Left colon (tissue), 2 donors: Measurements from ENCODE around the gene PARD3B. TPM values are rescaled to one million over a fixed set of nuclear protein-coding genes. Genes with fewer than 3 reads are reported as not detected.

Source experiments
- ATAC-seq: fragments of 200-7000 bp; cut with Tn5 transposase; one replicate; pipeline ENCODE4 v1.9.1; 2020; ENCODE audit warnings: mild to moderate bottlenecking, moderate library complexity
- DNase-seq, 2 donors: peaks; one replicate each; pipeline ENCODE4 v3.0.0-alpha.2; 2020
- intact Hi-C, 2 donors: fragments of 100-400 bp; cut with DNase I in 1 of 2; cut with micrococcal nuclease in 1 of 2; formaldehyde crosslinking; loops; one replicate each; pipeline versions ENCODE4 v1.11.2 to v1.14.0; 2022; cut with DNase I, micrococcal nuclease
- total RNA-seq, 2 donors: library from RNA; stranded (reverse); fragmentation: NEBNext Ultra II Directional; extraction: Animal tissue kit (Norgen Biotek cat#: 25700); gene quantifications; one replicate each; pipeline ENCODE4 v1.2.1, GENCODE V29; 2021
- donor health status: DM: no; HTN: no; CAD: no.
- donor health status: DM: yes; HTN: yes; CAD: no.

The PARD3B gene
- total RNA-seq, 2 donors from 2014 or later = 28.3 to 30.5 TPM

- intact Hi-C loops = no loop called here
- no peak for DNase-seq
- no peak for ATAC-seq
Measured at GRCh38 chr2:204673877-204674276, 128.6 kb downstream of the PARD3B start.

- no peak for ATAC-seq
- DNase-seq = no peak
- intact Hi-C loops = no loop called here
Measured at GRCh38 chr2:204678031-204678430, 132.8 kb downstream of the PARD3B start.

GRCh38 chr2:204680576-204680975 is 135.3 kb downstream of the PARD3B start:
- DNase-seq (no peak), ATAC-seq (no peak)
- intact Hi-C loops = no loop called here

- intact Hi-C loops = no loop called here
- ATAC-seq (peak; percentile 49), DNase-seq (no peak)
Measured at GRCh38 chr2:204681412-204681811, 136.1 kb downstream of the PARD3B start.

- no peak for DNase-seq
- intact Hi-C loops = no loop called here
- ATAC-seq = no peak
Measured at GRCh38 chr2:204683384-204683783, 138.1 kb downstream of the PARD3B start.

GRCh38 chr2:204686406-204686805 is 141.1 kb downstream of the PARD3B start:
- no peak for ATAC-seq
- DNase-seq = no peak
- intact Hi-C loops = no loop called here

GRCh38 chr2:204687776-204688175 is 142.5 kb downstream of the PARD3B start:
- ATAC-seq (no peak), DNase-seq (no peak)
- intact Hi-C loops = no loop called here

GRCh38 chr2:204691911-204692510 is 146.7 kb downstream of the PARD3B start:
- DNase-seq (peak; percentile 25 to 37), ATAC-seq (peak; percentile 93)
- intact Hi-C loops = loop anchor here in 1 of 2 donors (5.0 kb wide), 1 partner anchor 365 kb away; no protein-coding TSS in a partner anchor

GRCh38 chr2:204692790-204693189 is 147.5 kb downstream of the PARD3B start:
- DNase-seq (no peak), ATAC-seq (no peak)
- intact Hi-C loops = loop anchor here in 1 of 2 donors (5.0 kb wide), 1 partner anchor 365 kb away; no protein-coding TSS in a partner anchor

- DNase-seq (no peak), ATAC-seq (no peak)
- intact Hi-C loops = loop anchor here in 1 of 2 donors (5.0 kb wide), 1 partner anchor 366 kb away; no protein-coding TSS in a partner anchor
Measured at GRCh38 chr2:204693262-204693661, 148.0 kb downstream of the PARD3B start.

GRCh38 chr2:204695506-204695905 is 150.2 kb downstream of the PARD3B start:
- intact Hi-C loops = no loop called here
- DNase-seq (no peak), ATAC-seq (no peak)

- no peak for DNase-seq
- ATAC-seq = no peak
- intact Hi-C loops = no loop called here
Measured at GRCh38 chr2:204696124-204696523, 150.8 kb downstream of the PARD3B start.

GRCh38 chr2:204705243-204705932 is 160.1 kb downstream of the PARD3B start:
- intact Hi-C loops = no loop called here
- ATAC-seq (no peak), DNase-seq (no peak)

GRCh38 chr2:204706939-204707338 is 161.7 kb downstream of the PARD3B start:
- ATAC-seq (no peak), DNase-seq (no peak)
- intact Hi-C loops = no loop called here

GRCh38 chr2:204713211-204713610 is 167.9 kb downstream of the PARD3B start:
- DNase-seq = no peak
- intact Hi-C loops = no loop called here
- ATAC-seq = peak; percentile 65

GRCh38 chr2:204715361-204715760 is 170.1 kb downstream of the PARD3B start:
- no peak for ATAC-seq
- intact Hi-C loops = no loop called here
- DNase-seq = no peak

GRCh38 chr2:204717591-204717990 is 172.3 kb downstream of the PARD3B start:
- intact Hi-C loops = no loop called here
- no peak for ATAC-seq

GRCh38 chr2:204718607-204719006 is 173.3 kb downstream of the PARD3B start:
- no peak for ATAC-seq
- intact Hi-C loops = no loop called here
- DNase-seq = no peak

More at GRCh38 chr2:204717591-204717990, 172.3 kb downstream of the PARD3B start:
- no peak for DNase-seq

- DNase-seq = no peak
- no peak for ATAC-seq
- intact Hi-C loops = no loop called here
Measured at GRCh38 chr2:204720874-204721273, 175.6 kb downstream of the PARD3B start.

- DNase-seq = no peak
- no peak for ATAC-seq
- intact Hi-C loops = no loop called here
Measured at GRCh38 chr2:204722207-204722606, 176.9 kb downstream of the PARD3B start.
